ENCODE results near the gene C16orf54. TPM values are rescaled to one million over a fixed set of nuclear protein-coding genes. Genes with fewer than 3 reads are reported as not detected.
"Not testable (repeated sequence)": the region's sequence is repeated elsewhere in the genome, so short reads cannot be mapped to it uniquely, and the experiment has no call there.

The C16orf54 gene
- total and polyA plus RNA-seq, 9 of the 15 experiments (the other 6 are each of a cell fraction or from before 2014, with no cell fraction given) = 0.09 TPM; not detected in 8

- WGBS (ENCODE audit: insufficient coverage, low coverage, missing lambda C conversion rate) = 79% methylated on average over 18 of the region's 18 CpGs
- H3K4me1 ChIP-seq (replicated peaks in 1 of 2; ENCODE audit: control insufficient read depth in 2 of 2, insufficient read depth in 2 of 2, low read length in 2 of 2) = peaks cover 14 to 17% of the 10 kb centered on the region in 2 experiments
- H3K36me3 ChIP-seq (ENCODE audit: control insufficient read depth, insufficient read depth, low read length) = peaks cover 63% of the 10 kb centered on the region
- H3K27ac ChIP-seq (ENCODE audit: extremely low read depth, low read depth, low read length); H3K9me3 ChIP-seq (replicated peaks; ENCODE audit: control insufficient read depth, insufficient read depth, low read depth, low read length); H3K27me3 ChIP-seq (ENCODE audit: control insufficient read depth in 2 of 2, insufficient read depth in 2 of 2, low read length in 2 of 2); H4K20me1 ChIP-seq (replicated peaks; ENCODE audit: control insufficient read depth, insufficient read depth, low read length); H2AFZ ChIP-seq (ENCODE audit: low read depth, low read length); H3K4me3 ChIP-seq; H3K9me1 ChIP-seq (ENCODE audit: control insufficient read depth, insufficient read depth, low read length); in situ Hi-C loops (cut with MboI); CTCF ChIA-PET (ENCODE audit: low intra/inter-chr PET ratio); FAIRE-seq; H3K9ac ChIP-seq (ENCODE audit: insufficient read depth in 1 of 2, low read depth in 2 of 2, low read length in 2 of 2); intact Hi-C loops (cut with micrococcal nuclease); DNase-seq (ENCODE audit: extremely low read depth in 1 of 4, low spot score in 3 of 4); BruUV-seq (replicated peaks); ATAC-seq; TF ChIP-seq BRCA1 (IDR thresholded peaks at IDR 0.05): not testable (repeated sequence)
- peaks cover 76% of the 10 kb centered on the region for H3K79me2 ChIP-seq (ENCODE audit: control insufficient read depth, insufficient read depth, low read length)
- H3K4me2 ChIP-seq (ENCODE audit: insufficient read depth, low read length) = peak overlapping the region; percentile 93; the same call in 1 of the 2 replicates
- TF ChIP-seq BRCA1 (CRISPR knock-in tag; IDR thresholded peaks at IDR 0.05) = 0 out of 2 replicates have a peak, but pooled peaks have one; percentile 18
- TF ChIP-seq ZBTB33 (CRISPR knock-in tag; IDR thresholded peaks at IDR 0.05) = peak; percentile 47; the same call in 1 of the 2 replicates
- 0 out of 2 replicates have a peak, but pooled peaks have one; percentile 24 for TF ChIP-seq RBFOX2 (IDR thresholded peaks at IDR 0.05; ENCODE audit: low read depth, low read length)
- POLR2A ChIA-PET = interaction anchor here (0.6 to 7.1 kb wide), 4 partner anchors 9 to 261 kb away, joined by 3 to 114 read pairs (median 3); no protein-coding TSS in a partner anchor
These were observed 47.4 kb upstream of the C16orf54 start for GRCh38 chr16:29793153-29793552.
